WTC11 (cell line): Measurements from ENCODE around the gene POLE3.

Source experiments
- CREM ChIP-seq: sonication (generic); formaldehyde crosslinking; IDR thresholded peaks from 2 replicates; pipeline ENCODE4 v1.8.1; 2022; ENCODE audit warnings: mild to moderate bottlenecking, missing genetic modification reagents, moderate library complexity
- CTCF ChIP-seq: fragments of 200-600 bp; IDR thresholded peaks from 2 replicates; pipeline ENCODE4 v1.8.0; 2022; ENCODE audit warnings: antibody characterized with exemption
- ELF4 ChIP-seq: sonication (generic); formaldehyde crosslinking; IDR thresholded peaks from 2 replicates; pipeline ENCODE4 v1.8.1; 2022; ENCODE audit warnings: low read depth, mild to moderate bottlenecking, moderate library complexity, missing genetic modification reagents
- IRF2 ChIP-seq: sonication (generic); formaldehyde crosslinking; IDR thresholded peaks from 2 replicates; pipeline ENCODE4 v1.8.0; 2022; ENCODE audit warnings: low read depth, missing genetic modification reagents, borderline replicate concordance

- no peak for TF ChIP-seq CTCF
- no peak for TF ChIP-seq CREM (CRISPR knock-in tag)
- no peak for TF ChIP-seq ELF4 (CRISPR knock-in tag)
- TF ChIP-seq IRF2 (CRISPR knock-in tag): no peak
Measured at GRCh38 chr9:113375057-113376023, 35.1 kb downstream of the POLE3 start.
